Erythroblast (primary cell): Measurements from ENCODE around the gene RASGRP2.

Experiments
- GATA1 ChIP-seq: IDR thresholded peaks from 2 replicates; pipeline ENCODE4 v1.6.1; 2011; ENCODE audit warnings: low read depth, mild to moderate bottlenecking, control low read depth, low read length, moderate library complexity
- POLR2A ChIP-seq: IDR thresholded peaks from 2 replicates; pipeline ENCODE4 v1.6.1; 2011; ENCODE audit warnings: mild to moderate bottlenecking, low read length

DNA sequence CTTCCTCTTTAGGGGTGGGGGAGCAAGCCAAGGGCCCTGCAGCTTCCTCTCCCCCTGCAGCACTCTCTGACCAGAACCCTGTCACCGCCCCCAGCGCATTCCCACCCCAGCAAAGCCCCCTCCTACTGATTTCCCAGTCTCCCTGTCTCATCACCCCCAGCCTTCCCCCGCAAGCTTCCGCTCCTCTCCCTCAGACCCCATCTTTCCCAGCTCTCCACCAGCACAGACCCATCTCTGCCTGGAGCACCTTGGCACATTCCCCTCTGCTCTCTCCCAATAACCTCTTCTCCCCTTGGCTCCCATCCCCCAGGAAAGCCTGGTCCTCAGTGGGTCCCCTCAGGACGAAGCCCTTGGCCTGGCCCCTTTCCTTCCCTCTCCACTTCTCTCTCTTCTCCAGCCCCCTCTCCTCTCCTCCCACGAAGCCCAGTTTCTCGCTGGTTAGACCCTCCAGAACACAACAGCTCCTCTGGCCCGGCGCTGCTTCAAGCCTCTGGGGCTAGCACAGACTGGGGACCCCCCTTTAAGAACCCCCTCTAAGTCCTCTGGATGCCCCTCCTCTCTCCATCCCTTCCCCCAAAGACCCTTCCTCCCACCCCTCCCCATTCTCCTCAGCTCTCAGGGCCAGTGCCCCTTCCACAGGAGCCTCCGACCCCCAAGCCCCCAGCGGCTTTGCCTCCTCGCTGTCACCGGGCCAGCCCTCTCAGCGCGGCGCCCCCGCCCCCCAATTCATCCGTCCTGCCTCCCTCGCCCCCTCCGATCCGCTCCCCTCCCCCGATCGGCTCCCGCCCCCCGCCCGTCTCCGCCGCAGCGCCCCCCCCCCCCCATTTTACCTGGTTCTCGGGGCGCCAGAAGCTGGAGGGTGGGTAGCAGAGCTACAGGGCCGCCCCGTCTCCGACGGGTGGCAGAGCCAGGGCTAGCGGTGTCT is 21.5 kb downstream of the RASGRP2 start:
- TF ChIP-seq POLR2A (no peak), GATA1 (no peak)
